GM23338 (cell line): ENCODE data around the gene NTF3.

ENCODE experiments used
- CREB1 ChIP-seq: fragments of 250-450 bp; sonication (Bioruptor Pico); IDR thresholded peaks from 2 replicates; pipeline ENCODE4 v1.5.0; 2020; ENCODE audit warnings: low read depth, mild to moderate bottlenecking, moderate library complexity
- TF ChIP-seq, protein P1 (sequence below): IDR thresholded peaks from 2 replicates; pipeline ENCODE4 v1.6.1; 2016; ENCODE audit warnings: antibody characterized with exemption

GRCh38 chr12:5455045-5455444 is 23.1 kb downstream of the NTF3 start:
- TF ChIP-seq, protein P1, sequence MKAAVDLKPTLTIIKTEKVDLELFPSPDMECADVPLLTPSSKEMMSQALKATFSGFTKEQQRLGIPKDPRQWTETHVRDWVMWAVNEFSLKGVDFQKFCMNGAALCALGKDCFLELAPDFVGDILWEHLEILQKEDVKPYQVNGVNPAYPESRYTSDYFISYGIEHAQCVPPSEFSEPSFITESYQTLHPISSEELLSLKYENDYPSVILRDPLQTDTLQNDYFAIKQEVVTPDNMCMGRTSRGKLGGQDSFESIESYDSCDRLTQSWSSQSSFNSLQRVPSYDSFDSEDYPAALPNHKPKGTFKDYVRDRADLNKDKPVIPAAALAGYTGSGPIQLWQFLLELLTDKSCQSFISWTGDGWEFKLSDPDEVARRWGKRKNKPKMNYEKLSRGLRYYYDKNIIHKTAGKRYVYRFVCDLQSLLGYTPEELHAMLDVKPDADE = no peak
- no peak for TF ChIP-seq CREB1
